ENCODE measurements around the gene TMEM131.

TMEM131 gene

GRCh38 chr2:97737421-97738178, 258.1 kb downstream of the TMEM131 start:
- H3K9ac ChIP-seq (ENCODE audit: low read length), result no peak overlapping the region
- H3K27ac ChIP-seq (ENCODE audit: low read depth, low read length), result no peak overlapping the region
- no peak overlapping the region for H3K4me3 ChIP-seq (ENCODE audit: low read depth, low read length)
- H3K27me3 ChIP-seq (ENCODE audit: control insufficient read depth, insufficient read depth, low read length), result no peaks in the 10 kb centered on the region
- no peaks in the 10 kb centered on the region for H3K9me3 ChIP-seq (ENCODE audit: control insufficient read depth, insufficient read depth, low read depth, low read length)
- H3K4me1 ChIP-seq (ENCODE audit: control insufficient read depth, insufficient read depth, low read length), result no peaks in the 10 kb centered on the region
- H3K36me3 ChIP-seq (ENCODE audit: control insufficient read depth, insufficient read depth, low read length), result no peaks in the 10 kb centered on the region; the same call in 1 of the 2 replicates

GRCh38 chr2:97736608-97737330, 259.0 kb downstream of the TMEM131 start:
- Histone ChIP-seq H3K36me3 (ENCODE audit: control insufficient read depth, insufficient read depth, low read length) (no peaks in the 10 kb centered on the region; the same call in 1 of the 2 replicates), H3K9ac (ENCODE audit: low read length) (no peak overlapping the region), H3K9me3 (ENCODE audit: control insufficient read depth, insufficient read depth, low read depth, low read length) (no peaks in the 10 kb centered on the region), H3K27me3 (ENCODE audit: control insufficient read depth, insufficient read depth, low read length) (no peaks in the 10 kb centered on the region), H3K4me1 (ENCODE audit: control insufficient read depth, insufficient read depth, low read length) (no peaks in the 10 kb centered on the region), H3K27ac (ENCODE audit: low read depth, low read length) (no peak overlapping the region), H3K4me3 (ENCODE audit: low read depth, low read length) (no peak overlapping the region)

- Histone ChIP-seq H3K27ac (ENCODE audit: low read depth, low read length) (no peak overlapping the region), H3K36me3 (ENCODE audit: control insufficient read depth, insufficient read depth, low read length) (no peaks in the 10 kb centered on the region; the same call in 1 of the 2 replicates), H3K9ac (ENCODE audit: low read length) (no peak overlapping the region), H3K4me3 (ENCODE audit: low read depth, low read length) (no peak overlapping the region), H3K27me3 (ENCODE audit: control insufficient read depth, insufficient read depth, low read length) (no peaks in the 10 kb centered on the region), H3K9me3 (ENCODE audit: control insufficient read depth, insufficient read depth, low read depth, low read length) (no peaks in the 10 kb centered on the region), H3K4me1 (ENCODE audit: control insufficient read depth, insufficient read depth, low read length) (no peaks in the 10 kb centered on the region)
Observed at GRCh38 chr2:97736185-97736584, 259.6 kb downstream of the TMEM131 start.

- Histone ChIP-seq H3K36me3 (ENCODE audit: control insufficient read depth, insufficient read depth, low read length) (no peaks in the 10 kb centered on the region; the same call in 1 of the 2 replicates), H3K4me3 (ENCODE audit: low read depth, low read length) (no peak overlapping the region), H3K4me1 (ENCODE audit: control insufficient read depth, insufficient read depth, low read length) (no peaks in the 10 kb centered on the region), H3K9me3 (ENCODE audit: control insufficient read depth, insufficient read depth, low read depth, low read length) (peaks cover 4% of the 10 kb centered on the region), H3K27ac (ENCODE audit: low read depth, low read length) (no peak overlapping the region), H3K27me3 (ENCODE audit: control insufficient read depth, insufficient read depth, low read length) (no peaks in the 10 kb centered on the region), H3K9ac (ENCODE audit: low read length) (no peak overlapping the region)
Observed at GRCh38 chr2:97735161-97735561, 260.6 kb downstream of the TMEM131 start.

GRCh38 chr2:97734061-97735051, 261.4 kb downstream of the TMEM131 start:
- Histone ChIP-seq H3K4me1 (ENCODE audit: control insufficient read depth, insufficient read depth, low read length) (no peaks in the 10 kb centered on the region), H3K9ac (ENCODE audit: low read length) (no peak overlapping the region), H3K36me3 (ENCODE audit: control insufficient read depth, insufficient read depth, low read length) (peaks cover 2% of the 10 kb centered on the region; the same call in 1 of the 2 replicates), H3K4me3 (ENCODE audit: low read depth, low read length) (no peak overlapping the region), H3K27me3 (ENCODE audit: control insufficient read depth, insufficient read depth, low read length) (no peaks in the 10 kb centered on the region), H3K9me3 (ENCODE audit: control insufficient read depth, insufficient read depth, low read depth, low read length) (peaks cover 6% of the 10 kb centered on the region), H3K27ac (ENCODE audit: low read depth, low read length) (no peak overlapping the region)

- Histone ChIP-seq H3K9me3 (ENCODE audit: control insufficient read depth, insufficient read depth, low read depth, low read length) (peaks cover 6% of the 10 kb centered on the region), H3K9ac (ENCODE audit: low read length) (no peak overlapping the region), H3K4me1 (ENCODE audit: control insufficient read depth, insufficient read depth, low read length) (no peaks in the 10 kb centered on the region), H3K4me3 (ENCODE audit: low read depth, low read length) (no peak overlapping the region), H3K27me3 (ENCODE audit: control insufficient read depth, insufficient read depth, low read length) (no peaks in the 10 kb centered on the region), H3K36me3 (ENCODE audit: control insufficient read depth, insufficient read depth, low read length) (peaks cover 2% of the 10 kb centered on the region; the same call in 1 of the 2 replicates), H3K27ac (ENCODE audit: low read depth, low read length) (no peak overlapping the region)
Observed at GRCh38 chr2:97733341-97734035, 262.3 kb downstream of the TMEM131 start.

GRCh38 chr2:97732436-97733340, 263.1 kb downstream of the TMEM131 start:
- Histone ChIP-seq H3K9ac (ENCODE audit: low read length) (no peak overlapping the region), H3K27ac (ENCODE audit: low read depth, low read length) (no peak overlapping the region), H3K4me3 (ENCODE audit: low read depth, low read length) (no peak overlapping the region), H3K27me3 (ENCODE audit: control insufficient read depth, insufficient read depth, low read length) (no peaks in the 10 kb centered on the region), H3K4me1 (ENCODE audit: control insufficient read depth, insufficient read depth, low read length) (no peaks in the 10 kb centered on the region), H3K9me3 (ENCODE audit: control insufficient read depth, insufficient read depth, low read depth, low read length) (peaks cover 6% of the 10 kb centered on the region), H3K36me3 (ENCODE audit: control insufficient read depth, insufficient read depth, low read length) (peaks cover 2% of the 10 kb centered on the region; the same call in 1 of the 2 replicates)

- peaks cover 11% of the 10 kb centered on the region for H3K9me3 ChIP-seq (ENCODE audit: control insufficient read depth, insufficient read depth, low read depth, low read length)
- H3K27me3 ChIP-seq (ENCODE audit: control insufficient read depth, insufficient read depth, low read length), result no peaks in the 10 kb centered on the region
- H3K9ac ChIP-seq (ENCODE audit: low read length), result no peak overlapping the region
- H3K4me1 ChIP-seq (ENCODE audit: control insufficient read depth, insufficient read depth, low read length), result no peaks in the 10 kb centered on the region
- no peak overlapping the region for H3K4me3 ChIP-seq (ENCODE audit: low read depth, low read length)
- no peak overlapping the region for H3K27ac ChIP-seq (ENCODE audit: low read depth, low read length)
- H3K36me3 ChIP-seq (ENCODE audit: control insufficient read depth, insufficient read depth, low read length), result peaks cover 2% of the 10 kb centered on the region; the same call in 1 of the 2 replicates
Observed at GRCh38 chr2:97731274-97732020, 264.3 kb downstream of the TMEM131 start.

GRCh38 chr2:97730245-97730644, 265.5 kb downstream of the TMEM131 start:
- no peak overlapping the region for H3K9ac ChIP-seq (ENCODE audit: low read length)
- H3K27ac ChIP-seq (ENCODE audit: low read depth, low read length), result no peak overlapping the region

More at GRCh38 chr2:97730245-97730644, 265.5 kb downstream of the TMEM131 start:
- H3K27me3 ChIP-seq (ENCODE audit: control insufficient read depth, insufficient read depth, low read length), result no peaks in the 10 kb centered on the region
- peaks cover 2% of the 10 kb centered on the region; the same call in 1 of the 2 replicates for H3K36me3 ChIP-seq (ENCODE audit: control insufficient read depth, insufficient read depth, low read length)
- no peaks in the 10 kb centered on the region for H3K4me1 ChIP-seq (ENCODE audit: control insufficient read depth, insufficient read depth, low read length)
- H3K9me3 ChIP-seq (ENCODE audit: control insufficient read depth, insufficient read depth, low read depth, low read length), result peaks cover 11% of the 10 kb centered on the region
- no peak overlapping the region for H3K4me3 ChIP-seq (ENCODE audit: low read depth, low read length)

Data from HUES6 (cell line).